HG02588 (cell line): ENCODE measurements around the gene PYURF.

Experiments
- ATAC-seq: cut with Tn5 transposase; IDR thresholded peaks from one replicate; pipeline ENCODE4 v1.9.1; 2021; ENCODE audit warnings: mild to moderate bottlenecking, moderate library complexity; ENCODE audit not compliant: unreplicated experiment

The PYURF gene

DNA sequence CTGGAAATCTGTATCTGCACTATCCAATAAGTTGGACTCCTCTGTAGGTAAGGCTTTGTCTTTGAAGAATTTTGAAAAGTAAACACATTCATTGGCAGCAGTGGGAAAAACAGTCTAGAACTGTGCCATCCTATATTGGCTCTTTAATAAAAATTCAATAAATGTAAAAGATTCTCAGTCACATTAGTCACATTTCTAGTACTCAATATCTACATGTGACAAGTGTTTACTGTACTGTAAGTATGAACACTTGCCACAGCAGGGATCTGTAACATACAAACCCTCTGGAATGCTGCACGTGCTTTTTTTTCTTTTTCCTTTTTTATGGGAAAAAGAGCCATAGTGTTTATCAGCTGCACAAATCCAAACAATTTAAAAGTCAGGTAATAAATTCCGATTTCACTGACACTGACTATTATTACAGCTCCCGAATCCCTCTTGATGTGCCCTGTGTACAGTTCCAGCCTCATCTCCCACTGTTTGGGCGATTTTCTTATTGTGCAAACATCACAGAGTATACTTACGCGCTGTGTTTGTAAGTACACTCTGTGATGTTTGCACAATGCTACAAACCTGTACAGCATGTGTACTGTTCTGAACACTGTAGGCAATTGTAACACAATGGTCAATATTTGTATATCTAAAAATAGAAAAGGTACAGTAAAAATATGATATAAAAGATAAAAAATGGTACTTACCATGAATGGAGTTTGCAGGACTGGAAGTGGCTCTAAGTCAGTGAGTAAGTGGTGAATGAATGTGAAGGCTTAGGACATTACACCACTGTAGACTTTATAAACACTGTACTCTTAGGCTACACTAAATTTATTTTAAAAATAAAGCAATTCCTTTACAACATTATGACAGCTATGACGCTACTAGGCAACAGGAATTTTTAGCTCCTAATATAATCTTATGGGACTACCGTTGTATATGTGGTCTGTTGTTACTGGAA, 8.7 kb downstream of the PYURF start:
- no peak for ATAC-seq

DNA sequence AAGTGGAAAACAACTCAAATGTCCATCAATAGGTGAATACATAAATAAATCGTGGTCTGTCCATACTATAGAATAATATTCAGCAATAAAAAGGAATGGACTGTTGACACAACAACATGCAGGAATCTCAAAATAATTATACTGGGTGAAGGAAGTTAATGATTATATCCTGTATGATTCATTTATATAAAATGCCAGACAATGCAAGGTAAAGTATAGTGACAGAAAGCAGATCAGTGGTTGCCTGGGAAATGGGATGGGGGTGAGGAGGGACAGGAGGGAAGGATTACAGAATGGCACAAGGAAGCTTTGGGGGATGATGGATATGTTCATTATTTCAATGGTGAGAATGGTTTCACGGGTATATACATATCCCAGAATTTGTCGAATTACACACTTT, 12.3 kb downstream of the PYURF start:
- no peak for ATAC-seq

DNA sequence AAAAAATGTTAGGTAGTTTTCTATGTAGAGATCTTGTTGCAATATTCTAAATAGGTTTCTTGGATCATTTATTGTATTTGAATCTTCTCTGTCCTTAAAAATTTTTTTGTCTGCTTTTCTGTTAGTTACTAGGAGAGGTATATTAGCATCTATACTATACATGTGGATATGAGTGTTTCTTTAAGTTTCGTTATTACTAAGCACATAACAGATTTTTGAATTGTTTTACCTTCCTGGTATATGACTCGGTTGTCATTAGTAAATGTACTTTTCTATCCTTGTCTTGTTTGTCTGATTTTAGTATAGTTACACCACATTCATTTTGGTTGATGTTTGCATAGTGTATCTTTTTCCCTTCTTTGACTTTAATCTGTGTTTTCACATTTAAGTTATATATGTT, 20.2 kb downstream of the PYURF start:
- ATAC-seq: no peak

GRCh38 chr4:88497859-88498409, 25.6 kb downstream of the PYURF start:
- ATAC-seq: no peak

GRCh38 chr4:88489100-88489761, 34.3 kb downstream of the PYURF start:
- ATAC-seq: no peak

DNA sequence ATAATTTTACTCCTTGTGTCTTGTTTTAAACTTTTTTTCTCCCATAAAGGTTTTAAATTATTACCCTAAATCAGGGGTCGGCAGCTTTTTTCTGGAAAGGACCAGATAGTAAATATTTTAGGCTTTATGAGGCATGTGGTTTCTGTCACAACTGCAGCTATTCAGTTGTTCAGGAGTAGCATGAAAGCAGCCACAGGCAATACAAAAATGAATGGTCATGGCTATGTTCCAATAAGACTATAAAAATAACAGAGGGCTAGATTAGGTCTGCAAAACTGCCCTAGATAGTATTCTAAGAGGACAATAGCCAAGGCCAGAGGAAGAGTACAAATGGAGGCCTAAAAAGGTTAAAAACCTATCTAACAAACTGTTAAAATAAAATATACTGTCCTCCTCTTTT, 42.0 kb downstream of the PYURF start:
- ATAC-seq: no peak

DNA sequence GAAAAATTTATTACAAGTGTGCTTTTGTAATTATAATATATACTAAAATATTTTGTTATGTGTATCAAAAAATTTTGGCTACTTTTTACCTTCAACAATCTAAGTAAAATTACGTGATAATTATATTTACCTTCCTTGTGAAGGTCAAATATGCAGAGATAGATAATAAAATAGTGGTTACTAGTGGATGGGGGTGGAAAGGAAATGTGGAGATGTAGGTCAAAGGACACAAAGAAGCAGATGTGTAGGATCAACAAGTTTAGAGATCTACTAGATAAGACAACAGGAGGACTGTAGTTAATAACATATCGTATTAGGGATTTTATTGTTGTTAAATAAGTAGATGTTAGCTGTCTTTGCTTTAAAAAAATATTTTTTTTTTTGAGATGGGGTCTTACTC, 45.3 kb downstream of the PYURF start:
- no peak for ATAC-seq

- ATAC-seq: no peak
Measured at GRCh38 chr4:88477229-88477860, 46.2 kb downstream of the PYURF start.
